Sigmoid colon (tissue), 3 donors: ENCODE data around the gene KIAA0513.

Experiments used
- CTCF ChIP-seq, 4 experiments: fragments of 450-650 bp in 3 of 4; fragments of 200-600 bp in 1 of 4; IDR thresholded peaks; one replicate each; pipeline ENCODE4 v1.5.1; 2016 to 2019; ENCODE audit warnings: antibody characterized with exemption in 4 of 4, mild to moderate bottlenecking in 3 of 4, moderate library complexity in 2 of 4
- POLR2A ChIP-seq, 2 donors: fragments of 450-650 bp; IDR thresholded peaks; one replicate each; pipeline ENCODE4 v1.6.1; 2016; ENCODE audit warnings: antibody characterized with exemption in 2 of 2, mild to moderate bottlenecking in 2 of 2, moderate library complexity in 2 of 2

- TF ChIP-seq CTCF (IDR thresholded peaks at IDR 0.05) (no peak), POLR2A (IDR thresholded peaks at IDR 0.05) (no peak)
Observed at GRCh38 chr16:85042167-85042526, 14.6 kb downstream of the KIAA0513 start.
